T-helper 1 cell treated with Interleukin-12 subunit alpha and Interleukin-12 subunit beta and Interleukin-4 antibody, amounts not matched to agents 30 ng/mL and 1 ng/mL, for 36 hours (primary cell): ENCODE results near the gene TOM1L2. TPM values are rescaled to one million over a fixed set of nuclear protein-coding genes. Genes with fewer than 3 reads are reported as not detected.

Experiments used
- intact Hi-C: fragments of 100-400 bp; cut with micrococcal nuclease; formaldehyde crosslinking; loops from one replicate; pipeline ENCODE4 v1.15.1; 2024
- total RNA-seq: library from RNA; stranded (reverse); gene quantifications from 2 replicates; pipeline ENCODE4 v1.2.3, GENCODE V29; 2022

The TOM1L2 gene
- total RNA-seq, 1 donor from 2014 or later: 31.9 TPM

DNA sequence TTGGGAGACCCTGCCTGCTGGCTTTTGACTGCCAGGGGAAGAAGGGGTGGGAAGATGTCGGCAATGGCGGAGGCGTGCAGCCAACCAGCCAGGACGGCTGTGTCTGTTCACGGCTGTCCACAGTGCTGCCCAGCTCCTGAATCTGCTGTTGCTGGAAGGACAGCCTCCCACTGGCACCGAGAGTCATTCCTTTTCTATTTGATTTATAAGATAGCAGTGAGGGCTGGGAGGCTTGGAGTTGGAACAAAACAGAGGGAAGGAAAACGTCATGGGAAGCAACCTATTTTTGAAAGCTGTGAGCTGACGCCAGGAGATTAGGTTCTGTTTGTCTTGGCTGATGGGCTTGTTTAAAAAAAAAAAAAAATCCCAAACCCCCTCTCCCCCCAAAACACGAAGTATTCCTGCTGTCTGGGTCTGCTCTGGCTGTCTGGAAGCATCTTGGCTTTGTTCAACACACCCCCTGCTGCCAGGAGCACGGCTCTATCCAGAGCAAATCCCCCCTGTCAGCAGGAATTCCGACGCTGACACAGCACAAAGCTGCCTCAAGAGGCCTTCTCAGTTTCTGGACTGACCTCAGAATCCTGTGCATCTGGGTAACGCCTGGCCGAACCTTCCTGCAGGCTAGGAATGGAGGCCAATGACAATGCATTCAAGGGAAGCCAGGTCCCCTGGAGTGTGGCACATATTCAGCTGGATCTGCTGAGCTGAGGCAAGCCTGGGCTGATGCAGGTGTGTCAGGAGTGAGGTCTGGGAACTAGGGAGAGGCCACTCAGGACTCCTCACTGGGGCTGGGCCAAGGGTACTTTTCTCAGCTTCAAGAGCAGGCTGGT lies 94.5 kb downstream of the TOM1L2 start:
- intact Hi-C loops: no loop called here

DNA sequence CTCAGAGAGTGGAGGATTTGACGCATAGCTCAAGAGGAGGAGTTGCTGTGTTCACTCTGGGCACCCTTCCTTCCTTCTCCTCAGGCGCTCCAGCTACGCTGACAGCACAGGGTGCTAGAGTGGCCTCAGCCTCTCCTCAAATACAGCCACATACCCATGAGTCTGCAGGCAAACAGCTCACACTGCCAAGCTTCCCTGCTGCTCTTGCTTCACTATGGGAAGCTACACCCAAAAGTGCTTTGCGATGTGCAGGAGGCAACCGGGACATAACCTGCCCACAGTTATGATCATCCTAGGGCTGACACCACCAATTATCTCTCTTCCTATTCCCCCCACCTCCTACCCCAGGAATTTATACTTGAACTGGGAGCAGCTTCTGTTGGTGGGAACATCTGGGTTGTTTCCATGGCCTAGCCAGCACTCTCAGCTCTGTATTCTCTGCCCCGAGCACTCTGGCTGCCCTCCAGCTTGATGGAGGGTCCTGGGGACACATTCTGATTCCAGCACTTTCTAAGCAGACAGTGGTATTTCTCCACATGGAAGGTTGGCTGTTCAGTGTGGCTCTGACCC lies 95.2 kb downstream of the TOM1L2 start:
- intact Hi-C loops: no loop called here

DNA sequence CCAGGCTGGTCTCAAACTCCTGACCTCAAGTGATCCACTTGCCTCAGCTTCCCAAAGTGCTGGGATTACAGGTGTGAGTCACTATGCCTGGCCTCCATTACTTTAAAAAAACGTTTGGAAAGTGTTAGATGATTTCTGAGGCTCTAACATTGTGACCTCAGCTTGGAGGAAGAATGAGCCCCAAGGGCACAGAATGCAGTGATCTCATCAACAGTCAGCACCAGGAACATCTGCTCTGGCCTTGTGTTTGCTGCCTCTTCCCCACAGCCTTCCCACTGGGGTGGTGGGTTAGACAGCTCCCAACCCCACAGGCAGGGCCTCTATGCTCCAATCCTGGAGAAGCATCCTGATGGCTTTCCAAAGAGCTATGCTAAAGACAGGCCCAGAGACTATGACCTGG lies 97.7 kb downstream of the TOM1L2 start:
- intact Hi-C loops: no loop called here

DNA sequence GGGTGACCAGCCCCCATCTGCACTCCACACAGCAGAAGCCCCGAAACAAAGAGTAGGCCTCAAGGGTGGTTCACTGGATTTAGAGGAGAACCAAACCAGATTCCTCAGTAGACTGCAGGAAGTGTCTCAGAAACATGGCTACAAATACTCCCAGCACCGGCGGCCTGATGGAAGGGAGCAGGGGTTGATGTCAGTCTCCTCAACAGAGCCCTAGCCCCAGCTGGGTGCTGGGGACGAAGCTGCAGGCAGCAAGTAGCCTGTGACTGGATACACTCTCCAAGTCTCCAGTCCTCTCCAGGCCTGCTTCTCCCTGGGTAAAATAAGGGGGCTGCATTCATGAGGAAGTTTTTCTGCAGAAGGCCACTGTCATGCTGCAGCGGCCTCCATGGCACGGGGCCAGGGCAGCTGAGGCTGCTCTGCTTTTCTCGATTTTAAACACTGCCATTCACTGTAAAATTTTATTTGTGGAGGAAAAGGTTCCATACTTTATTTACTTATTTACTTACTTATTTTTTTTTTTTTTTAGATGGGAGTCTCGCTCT lies 98.7 kb downstream of the TOM1L2 start:
- intact Hi-C loops: no loop called here

DNA sequence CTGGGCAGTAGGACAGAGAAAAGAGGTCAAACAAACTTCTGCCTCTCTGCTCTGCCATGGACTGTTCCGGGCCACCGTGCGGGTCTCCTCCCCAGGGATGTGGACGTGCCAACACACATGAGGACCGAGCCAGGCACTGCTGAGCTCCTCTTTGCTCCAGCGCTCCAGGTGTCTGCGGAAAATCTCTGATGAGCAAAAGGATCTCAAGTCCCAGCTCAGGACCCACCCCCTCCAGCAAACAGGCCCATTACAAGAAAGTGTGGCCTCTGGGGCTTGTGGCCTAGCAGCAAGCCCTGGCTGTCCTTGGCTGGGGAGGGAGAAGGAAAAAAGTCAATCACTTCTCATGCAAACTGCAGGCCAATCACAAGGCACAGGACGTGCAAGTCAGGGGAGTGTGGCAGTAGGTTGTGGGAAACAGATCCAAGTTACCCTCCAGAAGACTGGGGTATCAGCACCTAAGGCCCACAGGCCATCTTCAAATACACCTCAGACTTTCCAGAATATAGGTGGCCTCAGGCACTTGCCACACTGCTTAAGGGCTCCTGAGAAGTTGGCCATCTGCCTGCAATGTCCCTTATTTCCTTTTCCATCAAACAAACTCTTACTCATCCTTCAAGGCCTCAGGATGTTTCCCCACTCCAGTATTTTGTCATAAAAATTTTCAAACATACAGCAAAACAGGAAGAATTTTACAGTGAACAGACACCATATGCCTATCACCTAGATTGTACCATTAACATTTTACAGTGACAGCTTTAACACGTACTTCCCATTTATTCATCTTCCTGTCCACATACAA lies 99.5 kb downstream of the TOM1L2 start:
- intact Hi-C loops: no loop called here

DNA sequence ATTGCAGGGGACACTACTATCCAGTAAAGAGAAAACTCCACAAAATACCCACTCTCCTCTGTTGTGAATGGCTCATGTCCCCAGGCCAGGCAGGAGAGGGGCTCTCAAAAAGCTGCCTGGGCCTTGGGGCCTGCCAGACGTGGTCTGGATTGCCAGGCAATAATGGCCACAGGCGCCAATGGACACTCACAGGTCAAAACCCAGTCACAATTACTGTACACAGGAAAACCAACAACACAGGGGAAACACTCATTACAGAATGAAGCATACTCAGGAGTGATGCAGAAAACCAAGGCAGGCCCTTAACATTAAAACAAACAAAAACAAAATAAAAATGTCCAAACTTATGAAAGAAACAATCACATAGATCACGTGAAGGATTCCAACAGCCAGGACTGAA lies 100.3 kb downstream of the TOM1L2 start:
- intact Hi-C loops: no loop called here

DNA sequence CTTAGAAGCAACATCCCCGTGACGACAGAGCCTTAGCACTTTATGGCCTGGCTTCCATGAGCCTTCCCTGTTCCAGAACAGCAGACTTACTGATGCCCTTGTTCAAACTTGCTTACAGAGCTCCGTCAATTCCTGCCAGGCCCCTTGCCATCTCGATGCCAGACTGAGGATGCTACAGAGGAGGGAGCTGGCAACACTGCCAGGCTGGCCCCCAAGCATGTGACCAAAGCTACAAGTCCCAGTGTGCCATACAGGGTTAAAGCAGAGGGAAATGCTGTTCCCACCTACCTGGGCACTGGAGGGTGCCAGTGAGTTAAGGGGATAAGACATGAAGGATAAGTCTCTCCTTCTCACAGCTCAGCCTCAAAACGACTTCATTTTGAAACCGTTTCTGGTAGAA lies 102.0 kb downstream of the TOM1L2 start:
- intact Hi-C loops: no loop called here

DNA sequence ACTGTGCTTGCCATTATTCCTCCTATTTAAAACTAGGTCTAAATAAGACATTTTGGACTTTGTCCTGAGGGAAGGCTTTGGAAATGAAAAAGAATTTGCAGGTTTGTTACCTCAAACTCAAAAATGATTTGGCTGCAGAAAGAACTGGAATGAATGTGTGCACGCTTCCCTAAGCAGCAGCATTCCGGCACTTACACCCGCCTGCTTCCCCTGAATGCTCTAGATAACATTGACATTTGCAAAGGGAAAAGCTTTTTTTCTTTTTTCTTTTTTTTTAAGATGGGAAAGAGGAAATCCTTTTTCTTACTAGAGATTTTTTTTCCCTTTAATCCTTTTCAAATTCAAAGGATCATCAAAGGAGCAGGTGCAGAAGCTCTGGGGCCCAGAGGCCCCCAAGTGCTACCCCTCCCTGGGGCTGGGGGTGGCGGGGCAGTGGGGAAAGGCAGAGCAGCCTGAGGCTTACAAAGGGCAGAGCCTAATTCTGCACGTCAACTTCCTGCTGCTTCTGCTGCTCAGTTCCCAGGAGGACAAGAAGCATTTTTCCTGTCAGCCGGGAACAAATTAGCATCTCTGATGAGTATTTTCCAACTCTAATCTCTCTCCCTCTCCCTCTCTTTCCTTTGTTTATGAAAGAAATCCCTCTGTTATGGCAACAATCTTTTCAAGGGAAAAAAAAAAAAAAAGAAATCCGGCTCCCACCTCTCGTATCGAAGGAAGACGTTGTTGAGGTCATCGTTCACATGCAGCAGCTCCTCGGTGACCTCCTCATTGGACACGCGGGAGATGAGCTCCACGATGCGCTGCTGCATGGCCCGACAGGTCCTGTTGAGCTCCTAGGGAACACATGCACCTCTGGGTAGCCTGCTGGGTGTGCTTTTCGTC lies 103.3 kb downstream of the TOM1L2 start:
- intact Hi-C loops: no loop called here

DNA sequence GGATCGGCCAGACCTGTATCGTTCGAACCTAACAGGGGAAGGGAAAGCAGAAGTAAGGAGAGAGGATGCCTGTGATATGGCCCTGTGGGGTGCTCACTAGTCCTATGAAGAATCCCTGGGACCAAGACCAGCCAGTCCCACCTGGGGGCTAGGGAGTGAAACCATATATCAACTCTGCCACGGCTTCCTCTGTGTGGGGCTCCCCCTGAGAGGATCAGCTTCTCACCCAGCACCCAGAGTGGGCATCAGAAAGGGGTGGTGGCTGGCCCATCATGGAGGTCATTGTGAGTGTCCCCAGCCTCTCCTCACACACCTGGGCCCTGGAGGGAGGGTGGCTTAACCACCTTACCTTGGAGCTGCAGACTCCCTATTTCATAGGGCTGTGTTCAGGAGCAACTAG lies 105.3 kb downstream of the TOM1L2 start:
- intact Hi-C loops: no loop called here

DNA sequence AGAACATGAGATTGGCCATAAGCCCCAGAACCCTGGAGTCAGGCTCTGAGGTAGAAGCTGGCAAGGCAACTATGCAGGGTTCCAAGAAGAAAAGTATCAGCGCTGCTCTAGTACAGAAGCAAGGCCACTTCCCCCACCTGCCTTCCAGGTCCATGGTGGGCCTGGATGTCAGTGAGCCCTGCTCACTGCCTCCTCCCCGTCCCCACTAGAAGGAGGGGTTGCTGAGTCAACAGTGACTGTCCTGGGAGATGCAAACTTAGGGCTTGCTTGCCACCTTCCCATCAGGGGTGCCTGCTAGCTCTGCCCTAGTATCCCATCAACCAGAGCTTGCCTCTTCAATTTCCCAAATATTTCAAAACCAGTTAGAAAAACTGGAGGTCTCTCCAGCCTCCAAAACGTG lies 105.8 kb downstream of the TOM1L2 start:
- intact Hi-C loops: no loop called here

DNA sequence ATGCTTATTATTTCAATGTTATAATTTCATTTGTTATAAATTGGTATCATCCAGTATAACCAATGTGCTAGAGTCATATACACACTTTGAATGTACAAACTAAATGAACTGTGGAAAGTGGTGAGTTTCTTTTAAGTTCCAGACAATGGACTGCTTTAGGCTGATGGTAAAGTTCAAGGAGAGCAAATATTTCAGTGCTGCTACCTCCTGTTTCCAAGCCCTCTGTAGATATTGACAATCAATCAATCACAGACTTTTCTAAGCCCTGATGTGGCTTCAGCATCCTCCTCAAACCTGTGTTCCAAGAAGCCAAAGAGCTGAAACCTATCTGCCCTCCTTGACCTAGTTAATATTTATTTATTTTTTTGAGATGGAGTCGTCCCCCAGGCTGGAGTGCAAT lies 107.2 kb downstream of the TOM1L2 start:
- intact Hi-C loops: no loop called here

DNA sequence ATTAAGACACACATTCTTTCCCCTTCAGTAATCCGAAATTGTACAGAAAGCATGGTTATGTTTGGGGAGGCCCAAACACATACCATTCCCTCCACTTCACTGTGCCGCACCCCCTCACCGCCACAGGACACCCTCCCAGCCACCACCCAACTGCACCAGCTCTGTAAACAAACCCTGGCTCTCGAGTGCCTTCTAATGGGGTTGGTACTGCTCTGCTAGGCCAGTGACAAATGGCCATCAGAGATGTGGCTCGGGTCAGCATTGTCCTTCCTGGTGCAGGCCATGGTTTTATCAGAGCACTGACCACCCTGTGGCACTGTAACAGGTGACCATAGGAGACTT lies 111.5 kb downstream of the TOM1L2 start:
- intact Hi-C loops: loop anchor here (1.0 to 2.0 kb wide), 6 partner anchors 37 to 179 kb away; partner anchors contain the start of gene RAI1

DNA sequence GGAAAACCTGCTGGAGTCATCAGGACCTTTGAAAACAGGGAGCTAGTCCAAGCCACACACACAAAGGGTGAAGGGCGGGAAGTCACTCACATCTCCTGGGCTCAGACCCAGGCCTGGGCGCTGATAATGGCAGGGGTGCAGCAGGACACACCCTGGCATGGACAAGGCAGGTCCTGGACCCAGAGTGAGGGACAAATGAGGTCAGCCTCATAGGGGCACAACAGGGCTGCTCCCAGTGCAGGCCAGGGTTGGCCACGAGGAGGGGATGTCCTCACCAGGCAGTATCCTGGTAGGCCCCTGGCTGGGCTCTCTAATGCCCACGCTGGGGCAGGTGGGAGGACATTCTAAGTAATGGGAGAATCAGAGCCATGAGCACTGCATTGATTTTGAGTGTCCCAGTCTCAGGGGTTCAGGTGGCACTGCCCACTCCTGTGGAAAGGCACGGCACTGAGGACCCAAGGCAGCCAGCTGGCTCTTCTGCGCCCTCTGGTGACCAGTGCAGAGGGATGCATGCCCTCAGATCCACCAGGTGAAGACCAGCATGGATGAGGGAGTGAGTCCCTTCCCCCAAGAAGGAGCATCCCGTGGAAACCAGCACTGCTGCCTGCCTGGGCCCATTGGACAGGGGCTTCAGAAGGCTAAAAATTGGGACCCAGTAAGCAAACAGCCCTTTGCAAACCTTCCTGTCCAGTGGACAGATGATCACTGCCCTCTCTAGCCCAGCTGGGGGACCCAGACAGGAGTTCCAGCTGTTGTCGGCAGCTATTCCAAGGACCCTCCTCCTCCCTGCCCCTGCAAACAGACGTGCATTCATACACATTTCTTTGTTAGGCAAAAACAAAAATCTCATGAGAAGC lies 112.1 kb downstream of the TOM1L2 start:
- intact Hi-C loops: loop anchor here (1.0 to 2.0 kb wide), 6 partner anchors 37 to 179 kb away; partner anchors contain the start of gene RAI1

DNA sequence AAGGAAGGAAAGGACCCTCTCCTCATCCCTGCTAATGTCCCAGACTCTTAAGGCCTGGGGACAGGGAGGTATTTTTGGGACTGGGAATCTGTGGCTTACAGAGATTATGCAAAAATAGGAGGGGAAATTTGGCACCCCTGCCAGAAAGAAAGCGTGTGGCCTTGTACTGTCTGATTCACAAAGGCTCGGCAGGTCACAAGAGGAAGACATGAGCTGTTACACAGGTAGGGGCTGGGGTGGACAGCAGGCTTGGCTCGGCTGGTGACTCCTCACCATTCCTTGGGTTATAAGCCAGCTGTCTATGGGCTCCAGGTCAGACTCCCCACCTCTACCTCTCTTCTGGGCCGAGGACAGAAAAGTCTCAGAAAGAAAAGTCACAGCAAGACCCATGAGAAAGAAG lies 114.7 kb downstream of the TOM1L2 start:
- intact Hi-C loops: no loop called here

DNA sequence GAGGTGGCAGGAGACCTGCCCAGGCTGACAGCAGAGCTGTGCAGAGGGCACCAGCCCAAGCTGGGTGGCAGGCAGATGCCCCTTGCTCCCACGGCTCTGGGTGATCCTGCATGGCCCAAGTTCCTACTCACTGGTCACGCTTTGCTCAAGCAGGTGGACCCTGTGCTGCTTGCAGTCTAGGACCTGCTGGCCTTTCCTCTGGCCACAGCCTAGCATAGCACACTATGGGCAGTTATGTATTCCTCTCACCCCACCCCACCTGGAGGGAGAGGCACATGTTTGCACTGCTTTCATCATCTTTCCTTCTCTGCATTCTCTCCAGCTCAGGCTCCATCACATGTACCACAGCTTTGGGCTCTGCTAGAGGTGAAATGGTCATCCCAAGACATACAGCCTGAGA lies 115.8 kb downstream of the TOM1L2 start:
- intact Hi-C loops: no loop called here

DNA sequence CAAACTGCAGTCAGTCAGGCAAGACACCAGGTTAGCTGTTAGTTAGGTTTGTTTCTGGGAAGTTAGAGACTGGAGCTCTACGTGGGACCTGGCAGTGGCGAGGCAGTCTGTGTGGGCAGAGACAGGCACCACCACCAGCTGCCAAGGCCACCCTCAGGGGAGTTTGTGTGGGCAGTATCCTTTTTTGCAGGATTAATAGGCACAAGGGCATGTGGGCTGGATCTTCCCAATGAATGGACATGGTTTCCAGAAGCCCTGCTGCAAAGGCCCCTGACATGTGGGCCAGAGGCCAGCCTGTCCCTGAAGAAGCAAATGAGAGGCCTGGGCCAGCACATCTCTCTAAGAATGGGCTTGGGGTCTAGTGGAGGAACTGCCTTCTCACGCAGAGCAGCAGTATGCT lies 116.2 kb downstream of the TOM1L2 start:
- intact Hi-C loops: no loop called here

DNA sequence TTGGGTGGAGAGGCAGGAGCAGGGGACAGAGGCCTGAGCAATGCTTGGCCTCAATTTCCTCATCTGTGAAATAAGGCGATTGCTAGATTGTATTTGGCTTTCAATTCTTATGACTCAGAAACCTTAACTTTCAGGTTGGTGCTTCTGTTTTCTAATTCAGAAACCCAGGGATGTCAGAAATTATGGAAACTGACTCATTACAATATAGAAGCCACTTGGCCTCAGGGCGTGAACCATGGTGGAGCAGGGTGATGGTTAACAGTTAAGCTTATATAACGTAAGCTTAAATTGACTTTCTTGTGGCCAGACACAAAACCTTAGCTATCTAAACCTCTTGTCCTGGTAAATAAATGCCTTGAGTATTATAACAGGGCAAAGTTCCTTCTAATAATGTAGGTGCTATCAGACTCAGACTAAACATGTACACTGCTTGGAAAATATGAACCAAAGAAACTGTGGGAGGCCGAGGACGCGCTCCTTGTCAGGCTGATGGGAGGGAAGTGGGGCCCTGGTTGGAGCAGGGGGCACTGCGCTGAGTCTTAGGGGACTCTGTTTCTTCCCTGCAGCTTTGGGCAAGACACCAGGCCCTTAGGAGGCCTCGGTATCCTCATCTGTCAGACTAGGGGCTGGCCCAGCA lies 118.3 kb downstream of the TOM1L2 start:
- intact Hi-C loops: loop anchor here (1.0 to 5.0 kb wide), 2 partner anchors 31 to 102 kb away; no protein-coding TSS in a partner anchor

DNA sequence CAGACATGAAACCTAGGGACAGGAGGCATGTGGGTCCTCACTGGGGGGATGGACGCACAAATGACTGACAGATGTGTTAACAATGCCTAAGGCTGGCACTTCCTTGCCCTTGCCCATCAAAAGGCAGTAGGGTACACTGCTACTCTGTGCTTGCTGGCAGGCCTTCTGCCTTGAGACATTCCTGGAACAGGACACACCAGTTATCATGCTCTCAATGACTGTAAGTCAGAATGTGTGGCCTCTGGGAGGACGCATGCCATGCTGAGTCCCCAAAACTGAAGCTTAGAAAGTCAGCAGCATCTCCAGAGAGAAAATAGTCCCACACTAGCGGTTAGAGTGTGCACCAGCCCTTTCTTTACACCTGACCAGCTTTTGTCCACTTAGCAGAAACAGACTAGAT lies 119.3 kb downstream of the TOM1L2 start:
- intact Hi-C loops: loop anchor here (5.0 kb wide), 1 partner anchor 101 kb away; no protein-coding TSS in a partner anchor
